OCI-LY7 (cell line): ENCODE measurements around the gene GORAB. TPM values are rescaled to one million over a fixed set of nuclear protein-coding genes. Genes with fewer than 3 reads are reported as not detected.

ENCODE experiments used
- BruUV-seq: library from RNA; stranded (reverse); fragments of 400-500 nt; replicated peaks from 2 replicates; lab custom pipeline; 2021; lab: Mats Ljungman, UMichigan
- CTCF ChIA-PET: fragments of 300-600 bp; sonication (Branson Sonifier 250); formaldehyde crosslinking; loops from one replicate; lab custom pipeline; 2022; ENCODE audit warnings: antibody characterized with exemption; ENCODE audit not compliant: unreplicated experiment; lab: Charles Lee
- POLR2A ChIA-PET: fragments of 300-600 bp; sonication (Branson Sonifier 250); formaldehyde crosslinking; loops from one replicate; lab custom pipeline; 2022; ENCODE audit warnings: antibody characterized with exemption; lab: Charles Lee
- DNase-seq: peaks from one replicate; pipeline ENCODE4 v3.0.0-alpha.2; 2015; ENCODE audit warnings: low spot score
- H2AFZ ChIP-seq: fragments of 200-600 bp; sonication (generic), shearing (Covaris generic); 2 replicates; pipeline ENCODE4 v1.6.1; 2014; ENCODE audit warnings: mild to moderate bottlenecking, antibody characterized with exemption, low read length, moderate library complexity
- H3K27ac ChIP-seq: fragments of 200-600 bp; sonication (generic); 2 replicates; pipeline ENCODE4 v1.5.1; 2014; ENCODE audit warnings: mixed run types, low read depth, mild to moderate bottlenecking, moderate library complexity, low read length, inconsistent platforms; ENCODE audit not compliant: poor library complexity, severe bottlenecking
- H3K36me3 ChIP-seq: fragments of 200-600 bp; sonication (generic); 2 replicates; pipeline ENCODE4 v1.6.1; 2014; ENCODE audit warnings: mild to moderate bottlenecking, antibody characterized with exemption, low read length, moderate library complexity, mixed read lengths; ENCODE audit not compliant: insufficient read depth
- H3K4me1 ChIP-seq: fragments of 200-600 bp; sonication (generic); 2 replicates; pipeline ENCODE4 v1.5.1; 2014; ENCODE audit warnings: mild to moderate bottlenecking, low read length; ENCODE audit not compliant: insufficient read depth, poor library complexity, severe bottlenecking
- H3K4me2 ChIP-seq: fragments of 200-600 bp; sonication (generic); 2 replicates; pipeline ENCODE4 v1.6.1; 2014; ENCODE audit warnings: mild to moderate bottlenecking, low read length
- H3K4me3 ChIP-seq: fragments of 200-600 bp; sonication (generic); 2 replicates; pipeline ENCODE4 v1.5.1; 2014; ENCODE audit warnings: mild to moderate bottlenecking, low read depth, low read length; ENCODE audit not compliant: poor library complexity, severe bottlenecking
- H3K79me2 ChIP-seq: fragments of 200-600 bp; sonication (generic); 2 replicates; pipeline ENCODE4 v1.6.1; 2016; ENCODE audit warnings: low read depth, mild to moderate bottlenecking, low read length, moderate library complexity, mixed read lengths; ENCODE audit not compliant: insufficient read depth
- H3K9me2 ChIP-seq: fragments of 200-600 bp; sonication (generic); 2 replicates; pipeline ENCODE4 v1.6.1; 2016; ENCODE audit warnings: mild to moderate bottlenecking, low read length, mixed read lengths; ENCODE audit not compliant: insufficient read depth
- H3K9me3 ChIP-seq: fragments of 200-600 bp; sonication (generic); 2 replicates; pipeline ENCODE4 v1.6.1; 2014; ENCODE audit warnings: mild to moderate bottlenecking, mixed run types, low read length, mixed read lengths
- H4K20me1 ChIP-seq: fragments of 200-600 bp; sonication (generic); 2 replicates; pipeline ENCODE4 v1.6.1; 2014; ENCODE audit warnings: mild to moderate bottlenecking, antibody characterized with exemption, low read length, moderate library complexity, mixed read lengths; ENCODE audit not compliant: insufficient read depth
- EZH2phosphoT487 ChIP-seq: fragments of 200-600 bp; sonication (generic); IDR thresholded peaks from 2 replicates; pipeline ENCODE4 v1.6.1; 2018; ENCODE audit warnings: low read depth, borderline replicate concordance, mild to moderate bottlenecking, mixed run types, antibody characterized with exemption, low read length, moderate library complexity, mixed read lengths
- intact Hi-C: fragments of 100-400 bp; cut with micrococcal nuclease; formaldehyde crosslinking; loops from one replicate; pipeline ENCODE4 v1.10.0; 2022; ENCODE audit not compliant: unreplicated experiment
- total RNA-seq, 2 experiments: library from RNA; depleted of rRNA in 1 of 2; stranded (reverse); fragments of >200 nt in 1 of 2; shearing (Covaris generic) in 1 of 2; gene quantifications; 2 replicates each; pipeline ENCODE4 v1.2.3, GENCODE V29; 2014 to 2022
- TF ChIP-seq, protein P1 (sequence below): fragments of 200-600 bp; sonication (generic); conservative IDR thresholded peaks from 2 replicates; pipeline ENCODE4 v1.5.1; 2014; ENCODE audit warnings: mild to moderate bottlenecking, antibody characterized with exemption, low read length, moderate library complexity, mixed read lengths

The GORAB gene
- total RNA-seq, 2 experiments from 2014 or later, result 11.5 to 15.0 TPM

DNA sequence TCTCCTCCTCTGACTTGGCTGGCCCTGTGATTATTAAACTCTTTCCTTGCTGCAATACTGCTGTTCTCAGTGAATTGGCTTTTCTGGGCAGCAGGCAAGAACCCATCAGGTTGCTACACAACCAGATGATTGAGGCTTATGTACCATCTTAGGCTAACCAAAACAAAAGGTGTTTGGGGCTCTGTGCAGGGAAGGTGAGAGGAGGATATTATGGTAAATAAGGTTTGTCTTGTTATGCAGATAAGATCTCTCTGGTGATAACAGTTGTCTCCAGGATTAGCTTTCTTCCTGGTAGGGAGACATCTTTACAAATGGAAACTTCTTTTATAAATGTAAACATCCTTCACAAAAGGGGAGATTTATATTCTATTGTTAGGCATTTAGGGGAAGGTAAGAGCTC, 44.5 kb upstream of the GORAB start:
- POLR2A ChIA-PET, result no interaction called here

DNA sequence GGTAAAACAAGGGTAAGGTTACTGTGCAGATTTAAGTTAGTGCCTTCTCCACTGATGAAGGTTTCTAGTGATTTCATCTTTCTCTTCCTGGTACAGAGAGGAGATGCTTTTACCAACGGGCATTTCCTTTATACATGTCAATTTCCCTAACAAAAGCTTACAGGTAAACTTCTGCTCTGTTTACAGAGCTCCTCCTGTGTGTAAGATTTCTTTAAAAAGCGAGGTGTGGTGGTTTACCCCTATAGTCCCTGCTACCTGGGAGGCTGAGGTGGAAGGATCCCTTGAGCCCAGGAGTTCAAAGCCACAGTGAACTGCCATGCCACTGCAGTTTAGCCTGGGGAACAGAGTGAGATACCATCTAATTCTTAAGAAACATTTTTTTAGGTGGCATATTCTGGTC, 40.7 kb upstream of the GORAB start:
- Histone ChIP-seq H3K79me2 (no peaks in the 10 kb centered on the region), H3K27ac (no peak overlapping the region), H4K20me1 (no peaks in the 10 kb centered on the region), H3K4me1 (no peaks in the 10 kb centered on the region), H3K4me2 (no peak overlapping the region), H3K4me3 (no peak overlapping the region), H3K36me3 (no peaks in the 10 kb centered on the region), H3K9me2 (no peaks in the 10 kb centered on the region), H3K9me3 (no peaks in the 10 kb centered on the region), H2AFZ (no peak overlapping the region)
- TF ChIP-seq, protein P1, sequence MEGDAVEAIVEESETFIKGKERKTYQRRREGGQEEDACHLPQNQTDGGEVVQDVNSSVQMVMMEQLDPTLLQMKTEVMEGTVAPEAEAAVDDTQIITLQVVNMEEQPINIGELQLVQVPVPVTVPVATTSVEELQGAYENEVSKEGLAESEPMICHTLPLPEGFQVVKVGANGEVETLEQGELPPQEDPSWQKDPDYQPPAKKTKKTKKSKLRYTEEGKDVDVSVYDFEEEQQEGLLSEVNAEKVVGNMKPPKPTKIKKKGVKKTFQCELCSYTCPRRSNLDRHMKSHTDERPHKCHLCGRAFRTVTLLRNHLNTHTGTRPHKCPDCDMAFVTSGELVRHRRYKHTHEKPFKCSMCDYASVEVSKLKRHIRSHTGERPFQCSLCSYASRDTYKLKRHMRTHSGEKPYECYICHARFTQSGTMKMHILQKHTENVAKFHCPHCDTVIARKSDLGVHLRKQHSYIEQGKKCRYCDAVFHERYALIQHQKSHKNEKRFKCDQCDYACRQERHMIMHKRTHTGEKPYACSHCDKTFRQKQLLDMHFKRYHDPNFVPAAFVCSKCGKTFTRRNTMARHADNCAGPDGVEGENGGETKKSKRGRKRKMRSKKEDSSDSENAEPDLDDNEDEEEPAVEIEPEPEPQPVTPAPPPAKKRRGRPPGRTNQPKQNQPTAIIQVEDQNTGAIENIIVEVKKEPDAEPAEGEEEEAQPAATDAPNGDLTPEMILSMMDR, result no peak
- TF ChIP-seq EZH2phosphoT487, result no peak
- no TSS peak for BruUV-seq
- ChIA-PET POLR2A (interaction anchor here (0.6 to 1.3 kb wide), 2 partner anchors 10 to 183 kb away, joined by 4 read pairs; no protein-coding TSS in a partner anchor), CTCF (no interaction called here)
- intact Hi-C loops, result loop anchor here (10.0 kb wide), 1 partner anchor 94 kb away; no protein-coding TSS in a partner anchor
- no peak for DNase-seq

More for the DNA sequence above, 44.5 kb upstream of the GORAB start:
- no peaks in the 10 kb centered on the region for H4K20me1 ChIP-seq
- no peaks in the 10 kb centered on the region for H3K36me3 ChIP-seq
- H3K79me2 ChIP-seq, result no peaks in the 10 kb centered on the region
- intact Hi-C loops, result no loop called here
- CTCF ChIA-PET, result no interaction called here
- H3K9me2 ChIP-seq, result no peaks in the 10 kb centered on the region
- BruUV-seq, result no TSS peak
- DNase-seq, result no peak
- no peaks in the 10 kb centered on the region for H3K4me1 ChIP-seq
- H3K4me3 ChIP-seq, result no peak overlapping the region
- H3K27ac ChIP-seq, result no peak overlapping the region
- no peaks in the 10 kb centered on the region for H3K9me3 ChIP-seq
- H2AFZ ChIP-seq, result no peak overlapping the region
- H3K4me2 ChIP-seq, result no peak overlapping the region
- no peak for TF ChIP-seq EZH2phosphoT487
- TF ChIP-seq, protein P1, result no peak

DNA sequence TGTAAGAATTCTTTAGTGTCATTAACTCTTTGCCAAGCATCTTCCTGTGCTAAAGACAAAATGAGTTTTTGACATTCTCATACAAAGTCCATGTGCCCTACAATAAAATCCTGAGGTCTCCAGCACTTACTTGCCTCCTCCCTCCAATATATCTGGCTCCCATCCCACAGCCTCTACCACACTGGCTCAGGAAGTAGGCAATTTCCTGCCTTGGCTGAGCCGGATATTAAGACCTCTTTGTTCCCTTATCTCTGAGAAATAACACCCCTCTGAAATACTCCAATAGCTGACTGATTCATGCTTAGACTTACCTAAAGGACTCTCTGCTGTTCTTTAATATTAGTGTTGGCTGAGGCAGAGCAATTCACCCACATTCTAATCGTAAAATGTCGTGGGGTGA, 37.6 kb upstream of the GORAB start:
- no TSS peak for BruUV-seq
- H3K9me3 ChIP-seq, result no peaks in the 10 kb centered on the region

More for the DNA sequence above, 37.6 kb upstream of the GORAB start:
- intact Hi-C loops, result loop anchor here (10.0 kb wide), 1 partner anchor 90 kb away; no protein-coding TSS in a partner anchor
- H4K20me1 ChIP-seq, result no peaks in the 10 kb centered on the region
- ChIA-PET POLR2A (no interaction called here), CTCF (no interaction called here)
- no peaks in the 10 kb centered on the region for H3K79me2 ChIP-seq
- no peak for DNase-seq
- H3K4me3 ChIP-seq, result no peak overlapping the region
- no peaks in the 10 kb centered on the region for H3K4me1 ChIP-seq
- no peak overlapping the region for H3K27ac ChIP-seq
- no peak overlapping the region for H2AFZ ChIP-seq
- H3K9me2 ChIP-seq, result no peaks in the 10 kb centered on the region
- no peak overlapping the region for H3K4me2 ChIP-seq
- TF ChIP-seq, protein P1, result no peak
- TF ChIP-seq EZH2phosphoT487, result no peak
- H3K36me3 ChIP-seq, result no peaks in the 10 kb centered on the region
